Mesothelial cell of epicardium (in vitro differentiated cells): Measurements from ENCODE around the gene PTK6. TPM values are rescaled to one million over a fixed set of nuclear protein-coding genes. Genes with fewer than 3 reads are reported as not detected.

Experiments used
- DNase-seq, 2 experiments: peaks; one replicate each; pipeline ENCODE4 v3.0.0; 2021; ENCODE audit warnings: low spot score in 2 of 2; ENCODE audit not compliant: unreplicated experiment in 2 of 2
- H3K27ac Mint-ChIP-seq: 2 replicates; pipeline ENCODE4 v1.8.0; 2021; ENCODE audit warnings: mixed read lengths
- H3K27me3 Mint-ChIP-seq: 2 replicates; pipeline ENCODE4 v1.8.0; 2021; ENCODE audit warnings: low read depth, mixed read lengths
- H3K36me3 Mint-ChIP-seq: 2 replicates; pipeline ENCODE4 v1.8.0; 2021; ENCODE audit warnings: mixed read lengths
- H3K4me1 Mint-ChIP-seq: 2 replicates; pipeline ENCODE4 v1.8.0; 2021; ENCODE audit warnings: mixed read lengths
- H3K4me3 Mint-ChIP-seq: 2 replicates; pipeline ENCODE4 v1.8.0; 2021; ENCODE audit warnings: mild to moderate bottlenecking, moderate library complexity, mixed read lengths
- H3K9me3 Mint-ChIP-seq: 2 replicates; pipeline ENCODE4 v1.8.0; 2021; ENCODE audit warnings: mixed read lengths
- total RNA-seq: library from RNA; stranded (reverse); gene quantifications from 3 replicates; pipeline ENCODE4 v1.2.1, GENCODE V29; 2021
- TF ChIP-seq, protein P1 (sequence below): fragments of 200-600 bp; sonication (generic); IDR thresholded peaks from one replicate; pipeline ENCODE4 v1.5.0; 2021; ENCODE audit warnings: antibody characterized with exemption; ENCODE audit not compliant: unreplicated experiment

PTK6 gene
- total RNA-seq, 1 donor from 2014 or later = 0.11 TPM

DNA sequence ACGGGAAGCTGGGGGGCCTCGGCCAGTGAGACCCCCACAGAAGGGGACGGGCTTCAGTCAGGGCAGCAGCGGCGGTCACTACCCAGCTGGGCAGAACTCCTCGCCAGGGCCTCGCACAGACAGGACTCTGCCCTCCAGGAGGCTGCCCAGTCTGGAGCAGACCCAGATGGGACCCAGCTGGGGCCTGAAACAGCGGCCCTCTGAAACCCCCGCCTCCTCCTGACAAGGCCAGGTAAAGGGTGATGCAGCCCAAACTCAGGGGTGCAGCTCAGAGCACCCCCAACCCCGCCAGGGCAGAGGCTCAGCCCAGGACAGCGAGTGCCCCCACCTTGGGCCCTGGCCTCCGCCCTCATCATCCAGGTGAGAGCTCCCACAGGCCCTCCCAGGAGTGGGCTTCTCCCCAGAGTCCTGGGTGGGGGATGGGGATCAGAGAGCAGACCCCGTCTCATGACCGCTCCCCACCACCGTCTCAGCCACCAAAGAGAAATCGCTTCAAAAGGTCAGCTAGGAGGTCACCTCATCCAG is 40.5 kb downstream of the PTK6 start:
- Mint-ChIP-seq H3K36me3 (no peaks in the 10 kb centered on the region), H3K4me1 (peaks cover 4% of the 10 kb centered on the region), H3K9me3 (no peaks in the 10 kb centered on the region), H3K27me3 (peaks cover 46% of the 10 kb centered on the region), H3K4me3 (no peak overlapping the region), H3K27ac (no peak overlapping the region)
- no peak for DNase-seq
- TF ChIP-seq, protein P1, sequence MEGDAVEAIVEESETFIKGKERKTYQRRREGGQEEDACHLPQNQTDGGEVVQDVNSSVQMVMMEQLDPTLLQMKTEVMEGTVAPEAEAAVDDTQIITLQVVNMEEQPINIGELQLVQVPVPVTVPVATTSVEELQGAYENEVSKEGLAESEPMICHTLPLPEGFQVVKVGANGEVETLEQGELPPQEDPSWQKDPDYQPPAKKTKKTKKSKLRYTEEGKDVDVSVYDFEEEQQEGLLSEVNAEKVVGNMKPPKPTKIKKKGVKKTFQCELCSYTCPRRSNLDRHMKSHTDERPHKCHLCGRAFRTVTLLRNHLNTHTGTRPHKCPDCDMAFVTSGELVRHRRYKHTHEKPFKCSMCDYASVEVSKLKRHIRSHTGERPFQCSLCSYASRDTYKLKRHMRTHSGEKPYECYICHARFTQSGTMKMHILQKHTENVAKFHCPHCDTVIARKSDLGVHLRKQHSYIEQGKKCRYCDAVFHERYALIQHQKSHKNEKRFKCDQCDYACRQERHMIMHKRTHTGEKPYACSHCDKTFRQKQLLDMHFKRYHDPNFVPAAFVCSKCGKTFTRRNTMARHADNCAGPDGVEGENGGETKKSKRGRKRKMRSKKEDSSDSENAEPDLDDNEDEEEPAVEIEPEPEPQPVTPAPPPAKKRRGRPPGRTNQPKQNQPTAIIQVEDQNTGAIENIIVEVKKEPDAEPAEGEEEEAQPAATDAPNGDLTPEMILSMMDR = no peak

GRCh38 chr20:63495741-63496595 is 41.2 kb downstream of the PTK6 start:
- no peaks in the 10 kb centered on the region for H3K36me3 Mint-ChIP-seq
- H3K27me3 Mint-ChIP-seq = peaks cover 47% of the 10 kb centered on the region
- H3K9me3 Mint-ChIP-seq = no peaks in the 10 kb centered on the region
- no peak overlapping the region for H3K27ac Mint-ChIP-seq
- H3K4me3 Mint-ChIP-seq = peak overlapping the region; percentile 34
- peaks cover 4% of the 10 kb centered on the region for H3K4me1 Mint-ChIP-seq
- peak; percentile 73 to 80 for DNase-seq
- TF ChIP-seq, protein P1 = peak; percentile 97

DNA sequence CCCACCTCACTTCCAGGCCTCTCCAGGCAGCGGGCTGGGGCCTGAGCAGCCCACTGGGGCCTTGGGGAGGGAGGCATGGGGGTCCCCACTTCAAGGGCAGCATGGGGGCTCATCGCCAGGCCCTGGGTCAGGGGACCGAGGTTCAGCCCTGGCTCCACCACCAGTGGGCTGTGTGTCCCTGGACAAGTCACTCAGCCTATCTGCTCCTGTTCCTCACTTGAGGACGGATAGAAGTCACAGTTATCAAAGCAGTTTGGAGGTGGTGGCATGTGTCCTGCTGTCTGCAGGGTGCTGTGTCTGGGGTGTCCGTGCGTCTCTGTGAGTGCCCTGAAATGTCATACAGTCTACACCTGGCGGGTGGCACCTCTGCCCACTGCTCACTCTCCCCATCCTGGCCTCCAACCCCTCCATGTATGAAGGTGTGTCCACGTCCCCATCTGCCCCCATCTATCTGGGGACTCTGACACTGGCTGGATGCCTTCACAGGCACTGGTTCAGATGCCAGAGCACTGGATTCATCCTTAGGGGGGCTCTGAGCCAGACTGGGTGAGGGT is 41.9 kb downstream of the PTK6 start:
- H3K4me1 Mint-ChIP-seq = peaks cover 4% of the 10 kb centered on the region
- H3K36me3 Mint-ChIP-seq = no peaks in the 10 kb centered on the region
- TF ChIP-seq, protein P1 = no peak
- no peak overlapping the region for H3K27ac Mint-ChIP-seq
- DNase-seq = no peak
- no peaks in the 10 kb centered on the region for H3K9me3 Mint-ChIP-seq
- H3K27me3 Mint-ChIP-seq = peaks cover 49% of the 10 kb centered on the region
- H3K4me3 Mint-ChIP-seq = no peak overlapping the region

GRCh38 chr20:63494420-63495166 is 42.6 kb downstream of the PTK6 start:
- Mint-ChIP-seq H3K4me3 (no peak overlapping the region), H3K27ac (no peak overlapping the region), H3K4me1 (peaks cover 4% of the 10 kb centered on the region), H3K36me3 (no peaks in the 10 kb centered on the region), H3K9me3 (no peaks in the 10 kb centered on the region), H3K27me3 (peaks cover 50% of the 10 kb centered on the region)
- TF ChIP-seq, protein P1 = no peak
- DNase-seq = no peak

DNA sequence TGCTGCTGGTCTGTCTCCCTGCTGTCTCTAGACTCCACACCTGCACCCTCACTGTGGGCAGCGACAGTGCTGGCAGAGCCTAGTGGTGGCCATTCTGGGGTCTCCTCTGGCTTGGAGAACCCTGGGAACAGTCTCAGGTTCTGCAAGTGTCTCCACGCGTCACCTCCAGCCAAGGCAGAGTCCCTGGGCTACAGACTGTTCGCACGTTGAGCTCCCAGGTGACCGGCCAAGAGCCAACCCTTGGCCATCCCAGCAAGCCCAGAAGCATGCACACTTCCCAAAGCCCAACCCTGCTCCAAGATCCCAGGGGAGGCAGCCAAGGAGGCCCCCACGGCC is 43.1 kb downstream of the PTK6 start:
- Mint-ChIP-seq H3K27me3 (peaks cover 53% of the 10 kb centered on the region), H3K4me3 (no peak overlapping the region), H3K36me3 (no peaks in the 10 kb centered on the region), H3K27ac (no peak overlapping the region), H3K4me1 (peaks cover 4% of the 10 kb centered on the region), H3K9me3 (no peaks in the 10 kb centered on the region)
- no peak for DNase-seq
- TF ChIP-seq, protein P1 = no peak
